IMR-90 (cell line): ENCODE measurements around the gene PRMT2. TPM values are rescaled to one million over a fixed set of nuclear protein-coding genes. Genes with fewer than 3 reads are reported as not detected.

ENCODE experiments used
- ATAC-seq: fragments of 200-7000 bp; cut with Tn5 transposase; 2 replicates; pipeline ENCODE4 v1.9.1; 2020; ENCODE audit warnings: low read depth, mild to moderate bottlenecking, moderate library complexity
- BruUV-seq: library from RNA; stranded (reverse); fragments of 400-500 nt; replicated peaks from 2 replicates; lab custom pipeline; 2021; lab: Mats Ljungman, UMichigan
- CTCF ChIA-PET: fragments of 300-600 bp; formaldehyde crosslinking; extraction: SDS; loops from one replicate; lab custom pipeline; 2021; ENCODE audit warnings: antibody characterized with exemption; lab: Yijun Ruan, JAX
- POLR2A ChIA-PET: fragments of 300-600 bp; sonication (Branson Sonifier 250); formaldehyde crosslinking; loops from one replicate; lab custom pipeline; 2022; ENCODE audit warnings: antibody characterized with exemption; ENCODE audit not compliant: unreplicated experiment; lab: Charles Lee
- DNase-seq: peaks from one replicate; pipeline ENCODE4 v3.0.0; 2013
- H2AFZ ChIP-seq: replicated peaks from 2 replicates; pipeline ENCODE3; 2013; ENCODE audit warnings: low read length, mild to moderate bottlenecking; ENCODE audit not compliant: poor library complexity
- H2AK5ac ChIP-seq: 2 replicates; pipeline ENCODE4 v1.6.1; 2013; ENCODE audit warnings: low read depth, low read length, inconsistent platforms
- H2AK9ac ChIP-seq: replicated peaks from 2 replicates; pipeline ENCODE3; 2013; ENCODE audit warnings: mild to moderate bottlenecking, low read depth, low read length, moderate library complexity; ENCODE audit not compliant: poor library complexity
- H2BK120ac ChIP-seq: 2 replicates; pipeline ENCODE4 v1.6.1; 2013; ENCODE audit warnings: low read depth, low read length, inconsistent platforms
- H2BK15ac ChIP-seq: 3 replicates; pipeline ENCODE4 v1.6.1; 2013; ENCODE audit warnings: low read depth, low read length, inconsistent platforms
- H2BK20ac ChIP-seq: 2 replicates; pipeline ENCODE4 v1.6.1; 2013; ENCODE audit warnings: low read depth, mild to moderate bottlenecking, inconsistent platforms, low read length, moderate library complexity
- H2BK5ac ChIP-seq: 2 replicates; pipeline ENCODE4 v1.6.1; 2013; ENCODE audit warnings: mild to moderate bottlenecking, low read depth, low read length, inconsistent platforms; ENCODE audit not compliant: poor library complexity, severe bottlenecking
- H3K14ac ChIP-seq: replicated peaks from 2 replicates; pipeline ENCODE4 v1.6.1; 2013; ENCODE audit warnings: low read depth, low read length, inconsistent platforms
- H3K18ac ChIP-seq: 2 replicates; pipeline ENCODE4 v1.6.1; 2013; ENCODE audit warnings: low read depth, low read length, control low read depth
- H3K23ac ChIP-seq: 2 replicates; pipeline ENCODE4 v1.6.1; 2013; ENCODE audit warnings: low read depth, low read length, inconsistent platforms
- H3K27ac ChIP-seq: 2 replicates; pipeline ENCODE4 v1.5.1; 2013; ENCODE audit warnings: mild to moderate bottlenecking, control low read depth, low read length; ENCODE audit not compliant: insufficient read depth
- H3K27me3 ChIP-seq: 2 replicates; pipeline ENCODE4 v1.6.1; 2013; ENCODE audit warnings: low read length; ENCODE audit not compliant: control insufficient read depth, insufficient read depth
- H3K36me3 ChIP-seq: 2 replicates; pipeline ENCODE4 v1.6.1; 2013; ENCODE audit warnings: low read length, mixed read lengths; ENCODE audit not compliant: control insufficient read depth, insufficient read depth
- H3K4ac ChIP-seq: 2 replicates; pipeline ENCODE4 v1.6.1; 2013; ENCODE audit warnings: low read depth, low read length, inconsistent platforms
- H3K4me1 ChIP-seq: 2 replicates; pipeline ENCODE4 v1.6.1; 2013; ENCODE audit warnings: low read length, mixed read lengths; ENCODE audit not compliant: control insufficient read depth, insufficient read depth
- H3K4me2 ChIP-seq: 2 replicates; pipeline ENCODE4 v1.6.1; 2013; ENCODE audit warnings: low read depth, mild to moderate bottlenecking, control low read depth, low read length, moderate library complexity
- H3K4me3 ChIP-seq: 2 replicates; pipeline ENCODE4 v1.5.1; 2013; ENCODE audit warnings: low read depth, mild to moderate bottlenecking, control low read depth, low read length, moderate library complexity; ENCODE audit not compliant: insufficient read depth
- H3K56ac ChIP-seq: 2 replicates; pipeline ENCODE4 v1.6.1; 2013; ENCODE audit warnings: low read length, inconsistent platforms; ENCODE audit not compliant: insufficient read depth; ENCODE audit errors: extremely low read depth
- H3K79me1 ChIP-seq, 2 experiments: 2 replicates each; pipeline ENCODE4 v1.6.1; 2013; ENCODE audit warnings: low read length in 2 of 2, inconsistent platforms in 1 of 2, low read depth in 1 of 2
- H3K9ac ChIP-seq: 2 replicates; pipeline ENCODE4 v1.6.1; 2013; ENCODE audit warnings: low read depth, low read length, control low read depth
- H3K9me1 ChIP-seq: 2 replicates; pipeline ENCODE4 v1.6.1; 2013; ENCODE audit warnings: low read length, inconsistent platforms; ENCODE audit not compliant: insufficient read depth
- H3K9me3 ChIP-seq: 2 replicates; pipeline ENCODE4 v1.6.1; 2013; ENCODE audit warnings: low read length; ENCODE audit not compliant: control insufficient read depth, insufficient read depth
- H4K20me1 ChIP-seq: 2 replicates; pipeline ENCODE4 v1.6.1; 2013; ENCODE audit warnings: low read length, inconsistent platforms; ENCODE audit not compliant: insufficient read depth
- H4K5ac ChIP-seq: 2 replicates; pipeline ENCODE4 v1.6.1; 2013; ENCODE audit warnings: mild to moderate bottlenecking, low read depth, low read length, control low read depth
- H4K8ac ChIP-seq, 2 experiments: 2 replicates each; pipeline ENCODE4 v1.6.1; 2013; ENCODE audit warnings: low read depth in 2 of 2, low read length in 2 of 2, control low read depth in 1 of 2, inconsistent platforms in 1 of 2
- H4K91ac ChIP-seq: 2 replicates; pipeline ENCODE4 v1.6.1; 2013; ENCODE audit warnings: low read depth, low read length, inconsistent platforms; ENCODE audit not compliant: insufficient read depth
- BHLHE40 ChIP-seq: fragments of 150-350 bp; IDR thresholded peaks from 2 replicates; pipeline ENCODE4 v1.6.1; 2016; ENCODE audit warnings: mild to moderate bottlenecking, low read depth, low read length
- CEBPB ChIP-seq: IDR thresholded peaks from 2 replicates; pipeline ENCODE4 v1.6.1; 2012; ENCODE audit warnings: low read depth, low read length, improper control_type of control experiment
- CHD1 ChIP-seq: IDR thresholded peaks from 2 replicates; pipeline ENCODE4 v1.6.1; 2012; ENCODE audit warnings: low read depth, low read length, improper control_type of control experiment
- FOS ChIP-seq: fragments of 150-350 bp; IDR thresholded peaks from 2 replicates; pipeline ENCODE4 v1.6.1; 2016; ENCODE audit warnings: low read depth, low read length
- MAFK ChIP-seq: IDR thresholded peaks from 2 replicates; pipeline ENCODE4 v1.6.1; 2012; ENCODE audit warnings: low read depth, low read length, improper control_type of control experiment
- MAZ ChIP-seq: IDR thresholded peaks from 2 replicates; pipeline ENCODE4 v1.6.1; 2012; ENCODE audit warnings: low read depth, mild to moderate bottlenecking, low read length, improper control_type of control experiment, moderate library complexity, borderline replicate concordance
- MXI1 ChIP-seq: IDR thresholded peaks from 2 replicates; pipeline ENCODE4 v1.6.1; 2012; ENCODE audit warnings: low read depth, mild to moderate bottlenecking, low read length, moderate library complexity, borderline replicate concordance
- NFE2L2 ChIP-seq: fragments of 150-350 bp; IDR thresholded peaks from 2 replicates; pipeline ENCODE4 v1.6.1; 2016; ENCODE audit warnings: low read depth, mild to moderate bottlenecking, low read length
- POLR2A ChIP-seq: IDR thresholded peaks from 2 replicates; pipeline ENCODE4 v1.6.1; 2012; ENCODE audit warnings: mild to moderate bottlenecking, low read depth, low read length
- RAD21 ChIP-seq: IDR thresholded peaks from 2 replicates; pipeline ENCODE4 v1.6.1; 2012; ENCODE audit warnings: low read length, improper control_type of control experiment
- RCOR1 ChIP-seq: IDR thresholded peaks from 2 replicates; pipeline ENCODE4 v1.6.1; 2012; ENCODE audit warnings: mild to moderate bottlenecking, low read length, improper control_type of control experiment; ENCODE audit not compliant: insufficient replicate concordance
- RFX5 ChIP-seq: IDR thresholded peaks from 2 replicates; pipeline ENCODE4 v1.8.0; 2012; ENCODE audit warnings: low read depth, mild to moderate bottlenecking, low read length, moderate library complexity
- SMC3 ChIP-seq: fragments of 150-350 bp; IDR thresholded peaks from 2 replicates; pipeline ENCODE4 v1.6.1; 2016; ENCODE audit warnings: low read depth, mild to moderate bottlenecking, antibody characterized with exemption, low read length, moderate library complexity
- WGBS, 2 experiments: methylation state at CpG; one replicate each; pipeline versions ENCODE4 v1.1.5 to v1.1.7; 2013; ENCODE audit warnings: missing lambda C conversion rate in 2 of 2; ENCODE audit not compliant: insufficient read length in 1 of 2; ENCODE audit errors: extremely low coverage in 2 of 2; 5-methylcytosine and 5-hydroxymethylcytosine counted together
- dilution Hi-C: fragments of 300-500 bp; cut with HindIII; formaldehyde crosslinking; loops from one replicate; pipeline ENCODE4 v1.14.3; 2018; ENCODE audit warnings: low sequenced_read_pairs; ENCODE audit not compliant: unreplicated experiment
- in situ Hi-C: fragments of 300-500 bp; cut with MboI; formaldehyde crosslinking; loops from 3 replicates; pipeline ENCODE4 v1.14.3; 2019; ENCODE audit warnings: low sequenced_read_pairs, inconsistent platforms, mixed read lengths
- intact Hi-C: fragments of 100-400 bp; cut with micrococcal nuclease; formaldehyde crosslinking; loops from 2 replicates; pipeline ENCODE4 v1.10.0; 2022
- polyA plus RNA-seq, 3 experiments: library from polyadenylated mRNA; depleted of rRNA; stranded (reverse); fragments of >200 nt; gene quantifications; 2 replicates each; pipeline ENCODE4 v1.2.3, GENCODE V29; 2012; ENCODE audit warnings: low replicate concordance in 1 of 3
- total RNA-seq: library from RNA; depleted of rRNA; stranded (reverse); fragments of >200 nt; gene quantifications from 2 replicates; pipeline ENCODE4 v1.2.3, GENCODE V29; 2012
- TF ChIP-seq, protein P1 (sequence below): conservative IDR thresholded peaks from 2 replicates; pipeline ENCODE4 v1.5.1; 2012; ENCODE audit warnings: mild to moderate bottlenecking, low read depth, low read length, improper control_type of control experiment
- TF ChIP-seq, protein P2 (sequence below): fragments of 150-350 bp; IDR thresholded peaks from 2 replicates; pipeline ENCODE4 v1.6.1; 2016; ENCODE audit warnings: low read depth, mild to moderate bottlenecking, low read length, moderate library complexity, borderline replicate concordance
- TF ChIP-seq, protein P3 (sequence below): fragments of 150-350 bp; IDR thresholded peaks from 2 replicates; pipeline ENCODE4 v1.6.1; 2017; ENCODE audit warnings: mild to moderate bottlenecking, antibody characterized with exemption, low read length, low read depth

PRMT2 gene
- total and polyA plus RNA-seq, 2 of the 4 experiments (the other 2 are of a cell fraction) = 126 to 159 TPM

GRCh38 chr21:46633566-46633965, 1.9 kb upstream of the PRMT2 start:
- intact Hi-C loops (no loop called here), in situ Hi-C loops (no loop called here), dilution Hi-C loops (no loop called here)
- Histone ChIP-seq H2BK20ac (no peak overlapping the region), H4K8ac (peak overlapping the region; percentile 37 to 98; a peak in 1 of 4 replicates), H3K27ac (no peak overlapping the region), H3K23ac (no peak overlapping the region), H3K9me1 (peaks cover 6% of the 10 kb centered on the region), H2AK5ac (no peak overlapping the region), H3K4me2 (no peak overlapping the region), H3K9me3 (no peaks in the 10 kb centered on the region), H3K36me3 (peaks cover 3% of the 10 kb centered on the region), H3K27me3 (peaks cover 3% of the 10 kb centered on the region), H2AK9ac (no peak overlapping the region), H3K4ac (no peak overlapping the region), H4K91ac (no peak overlapping the region), H2BK15ac (no peak overlapping the region), H3K79me1 (peaks cover 5 to 31% of the 10 kb centered on the region in 2 experiments; a peak in 3 of 4 replicates), H2AFZ (no peak overlapping the region), H4K5ac (no peak overlapping the region), H3K9ac (no peak overlapping the region), H3K4me3 (no peak overlapping the region), H3K4me1 (peaks cover 4% of the 10 kb centered on the region), H3K14ac (no peak overlapping the region), H2BK120ac (no peak overlapping the region), H4K20me1 (peaks cover 23% of the 10 kb centered on the region), H2BK5ac (no peak overlapping the region), H3K18ac (no peak overlapping the region), H3K56ac (no peak overlapping the region)
- DNase-seq (no peak), ATAC-seq (no peak)
- no CpG with 5 or more reads among the region's 5 CpGs for WGBS, 2 experiments
- TF ChIP-seq RAD21 = no peak
- TF ChIP-seq NFE2L2 = no peak
- TF ChIP-seq, protein P1, sequence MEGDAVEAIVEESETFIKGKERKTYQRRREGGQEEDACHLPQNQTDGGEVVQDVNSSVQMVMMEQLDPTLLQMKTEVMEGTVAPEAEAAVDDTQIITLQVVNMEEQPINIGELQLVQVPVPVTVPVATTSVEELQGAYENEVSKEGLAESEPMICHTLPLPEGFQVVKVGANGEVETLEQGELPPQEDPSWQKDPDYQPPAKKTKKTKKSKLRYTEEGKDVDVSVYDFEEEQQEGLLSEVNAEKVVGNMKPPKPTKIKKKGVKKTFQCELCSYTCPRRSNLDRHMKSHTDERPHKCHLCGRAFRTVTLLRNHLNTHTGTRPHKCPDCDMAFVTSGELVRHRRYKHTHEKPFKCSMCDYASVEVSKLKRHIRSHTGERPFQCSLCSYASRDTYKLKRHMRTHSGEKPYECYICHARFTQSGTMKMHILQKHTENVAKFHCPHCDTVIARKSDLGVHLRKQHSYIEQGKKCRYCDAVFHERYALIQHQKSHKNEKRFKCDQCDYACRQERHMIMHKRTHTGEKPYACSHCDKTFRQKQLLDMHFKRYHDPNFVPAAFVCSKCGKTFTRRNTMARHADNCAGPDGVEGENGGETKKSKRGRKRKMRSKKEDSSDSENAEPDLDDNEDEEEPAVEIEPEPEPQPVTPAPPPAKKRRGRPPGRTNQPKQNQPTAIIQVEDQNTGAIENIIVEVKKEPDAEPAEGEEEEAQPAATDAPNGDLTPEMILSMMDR = no peak
- TF ChIP-seq MAZ = no peak
- no peak for TF ChIP-seq RCOR1
- no peak for TF ChIP-seq RFX5
- no peak for TF ChIP-seq BHLHE40
- no peak for TF ChIP-seq MXI1
- TF ChIP-seq SMC3 = no peak
- TF ChIP-seq CHD1 = no peak
- TF ChIP-seq, protein P2, sequence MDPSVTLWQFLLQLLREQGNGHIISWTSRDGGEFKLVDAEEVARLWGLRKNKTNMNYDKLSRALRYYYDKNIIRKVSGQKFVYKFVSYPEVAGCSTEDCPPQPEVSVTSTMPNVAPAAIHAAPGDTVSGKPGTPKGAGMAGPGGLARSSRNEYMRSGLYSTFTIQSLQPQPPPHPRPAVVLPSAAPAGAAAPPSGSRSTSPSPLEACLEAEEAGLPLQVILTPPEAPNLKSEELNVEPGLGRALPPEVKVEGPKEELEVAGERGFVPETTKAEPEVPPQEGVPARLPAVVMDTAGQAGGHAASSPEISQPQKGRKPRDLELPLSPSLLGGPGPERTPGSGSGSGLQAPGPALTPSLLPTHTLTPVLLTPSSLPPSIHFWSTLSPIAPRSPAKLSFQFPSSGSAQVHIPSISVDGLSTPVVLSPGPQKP = no peak
- no peak for TF ChIP-seq POLR2A
- TF ChIP-seq, protein P3, sequence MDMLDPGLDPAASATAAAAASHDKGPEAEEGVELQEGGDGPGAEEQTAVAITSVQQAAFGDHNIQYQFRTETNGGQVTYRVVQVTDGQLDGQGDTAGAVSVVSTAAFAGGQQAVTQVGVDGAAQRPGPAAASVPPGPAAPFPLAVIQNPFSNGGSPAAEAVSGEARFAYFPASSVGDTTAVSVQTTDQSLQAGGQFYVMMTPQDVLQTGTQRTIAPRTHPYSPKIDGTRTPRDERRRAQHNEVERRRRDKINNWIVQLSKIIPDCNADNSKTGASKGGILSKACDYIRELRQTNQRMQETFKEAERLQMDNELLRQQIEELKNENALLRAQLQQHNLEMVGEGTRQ = no peak
- no peak for TF ChIP-seq MAFK
- TF ChIP-seq CEBPB = no peak
- TF ChIP-seq FOS = no peak
- BruUV-seq = no TSS peak
- POLR2A ChIA-PET = no interaction called here
- CTCF ChIA-PET = no interaction called here
